Uterus (tissue), 2 donors: ENCODE data around the gene NUDT2.

ENCODE experiments used
- POLR2A ChIP-seq, 2 donors: fragments of 450-650 bp; IDR thresholded peaks; one replicate each; pipeline ENCODE4 v1.6.1; 2016; ENCODE audit warnings: antibody characterized with exemption in 2 of 2, mild to moderate bottlenecking in 1 of 2, moderate library complexity in 1 of 2
- TF ChIP-seq, protein P1 (sequence below), 4 experiments: fragments of 200-600 bp in 2 of 4; fragments of 450-650 bp in 2 of 4; sonication (generic) in 2 of 4; IDR thresholded peaks; one replicate each; pipeline ENCODE4 v1.5.1; 2016 to 2019; ENCODE audit warnings: antibody characterized with exemption in 4 of 4, mild to moderate bottlenecking in 2 of 4, moderate library complexity in 1 of 4

DNA sequence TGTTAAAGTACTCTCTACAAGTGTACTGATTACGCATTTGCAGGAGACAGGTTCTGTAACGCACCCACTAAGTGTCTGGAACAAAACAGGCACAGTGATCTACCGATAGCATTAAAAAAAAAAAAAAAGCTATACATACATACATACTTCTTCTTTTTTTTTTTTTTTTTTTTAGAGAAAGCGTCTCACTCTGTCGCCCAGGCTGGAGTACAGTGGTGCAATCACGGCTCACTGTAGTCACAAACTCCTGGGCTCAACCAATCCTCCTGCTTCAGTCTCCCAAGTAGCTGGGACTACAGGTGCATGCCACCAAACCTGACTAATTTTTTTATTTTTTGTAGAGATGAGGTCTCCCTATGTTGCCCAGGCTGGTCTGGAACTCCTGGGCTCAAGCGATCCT lies 7.9 kb upstream of the NUDT2 start:
- TF ChIP-seq, protein P1, sequence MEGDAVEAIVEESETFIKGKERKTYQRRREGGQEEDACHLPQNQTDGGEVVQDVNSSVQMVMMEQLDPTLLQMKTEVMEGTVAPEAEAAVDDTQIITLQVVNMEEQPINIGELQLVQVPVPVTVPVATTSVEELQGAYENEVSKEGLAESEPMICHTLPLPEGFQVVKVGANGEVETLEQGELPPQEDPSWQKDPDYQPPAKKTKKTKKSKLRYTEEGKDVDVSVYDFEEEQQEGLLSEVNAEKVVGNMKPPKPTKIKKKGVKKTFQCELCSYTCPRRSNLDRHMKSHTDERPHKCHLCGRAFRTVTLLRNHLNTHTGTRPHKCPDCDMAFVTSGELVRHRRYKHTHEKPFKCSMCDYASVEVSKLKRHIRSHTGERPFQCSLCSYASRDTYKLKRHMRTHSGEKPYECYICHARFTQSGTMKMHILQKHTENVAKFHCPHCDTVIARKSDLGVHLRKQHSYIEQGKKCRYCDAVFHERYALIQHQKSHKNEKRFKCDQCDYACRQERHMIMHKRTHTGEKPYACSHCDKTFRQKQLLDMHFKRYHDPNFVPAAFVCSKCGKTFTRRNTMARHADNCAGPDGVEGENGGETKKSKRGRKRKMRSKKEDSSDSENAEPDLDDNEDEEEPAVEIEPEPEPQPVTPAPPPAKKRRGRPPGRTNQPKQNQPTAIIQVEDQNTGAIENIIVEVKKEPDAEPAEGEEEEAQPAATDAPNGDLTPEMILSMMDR (IDR thresholded peaks at IDR 0.05) = no peak
- TF ChIP-seq POLR2A (IDR thresholded peaks at IDR 0.05) = no peak
